H1 (cell line): ENCODE data around the gene INF2. TPM values are rescaled to one million over a fixed set of nuclear protein-coding genes. Genes with fewer than 3 reads are reported as not detected.

Source experiments
- CBX8 ChIP-seq: fragments of 300-800, 300-1000 bp; sonication (generic); IDR thresholded peaks from 2 replicates; pipeline ENCODE4 v1.7.1; 2016; ENCODE audit warnings: low read depth, low read length, borderline replicate concordance
- CEBPB ChIP-seq: IDR thresholded peaks from 2 replicates; pipeline ENCODE4 v1.6.1; 2012; ENCODE audit warnings: low read depth, low read length
- CTCF ChIP-seq, 3 experiments: IDR thresholded peaks; 1 replicate in 2 of 3; 2 replicates in 1 of 3; pipeline versions ENCODE4 v1.5.1 to v1.6.1; 2011; ENCODE audit warnings: low read length in 3 of 3, mild to moderate bottlenecking in 3 of 3, inconsistent platforms in 2 of 3, low read depth in 1 of 3, moderate library complexity in 1 of 3; ENCODE audit not compliant: insufficient read depth in 1 of 3; ENCODE audit errors: control extremely low read depth in 1 of 3
- EGR1 ChIP-seq: IDR thresholded peaks from 2 replicates; pipeline ENCODE4 v1.6.1; 2011; ENCODE audit warnings: low read depth, low read length, borderline replicate concordance
- EP300 ChIP-seq, 2 experiments: IDR thresholded peaks; 1 replicate in 1 of 2; 2 replicates in 1 of 2; pipeline ENCODE4 v1.6.1; 2011 to 2012; ENCODE audit warnings: low read depth in 2 of 2, low read length in 2 of 2, mild to moderate bottlenecking in 2 of 2, borderline replicate concordance in 1 of 2, inconsistent platforms in 1 of 2, moderate library complexity in 1 of 2
- EZH2 ChIP-seq: fragments of 200-600 bp; sonication (generic); IDR thresholded peaks from 2 replicates; pipeline ENCODE4 v1.7.1; 2012; ENCODE audit warnings: low read depth, mild to moderate bottlenecking, moderate library complexity, low read length, inconsistent platforms; ENCODE audit not compliant: severe bottlenecking
- GTF2F1 ChIP-seq: IDR thresholded peaks from 2 replicates; pipeline ENCODE4 v1.6.1; 2012; ENCODE audit warnings: low read depth, low read length, improper control_type of control experiment, borderline replicate concordance
- KDM4A ChIP-seq: IDR thresholded peaks from one replicate; pipeline ENCODE4 v1.7.1; 2012; ENCODE audit warnings: low read depth, mild to moderate bottlenecking, moderate library complexity, low read length, inconsistent platforms; ENCODE audit not compliant: severe bottlenecking
- MAX ChIP-seq: IDR thresholded peaks from 2 replicates; pipeline ENCODE4 v1.6.1; 2012; ENCODE audit warnings: inconsistent platforms
- SP1 ChIP-seq: IDR thresholded peaks from 2 replicates; pipeline ENCODE4 v1.6.1; 2011; ENCODE audit warnings: low read depth, low read length
- SRF ChIP-seq: IDR thresholded peaks from 2 replicates; pipeline ENCODE4 v1.6.1; 2011; ENCODE audit warnings: mild to moderate bottlenecking, low read depth, low read length, moderate library complexity
- TCF12 ChIP-seq: IDR thresholded peaks from 2 replicates; pipeline ENCODE4 v1.6.1; 2011; ENCODE audit warnings: low read depth, mild to moderate bottlenecking, low read length
- polyA plus RNA-seq, 7 experiments: library from polyadenylated mRNA; depleted of rRNA in 3 of 7; stranded (reverse) in 5 of 7; unstranded in 2 of 7; fragments of >200 nt in 5 of 7; fragments of 200-250 nt in 2 of 7; gene quantifications; 1 replicate in 5 of 7; 2 replicates in 1 of 7; 4 replicates in 1 of 7; pipeline versions ENCODE4 v1.2.1 to v1.2.3, GENCODE V29; 2011 to 2013; ENCODE audit warnings: missing spikeins in 2 of 7, mixed read lengths in 2 of 7
- total RNA-seq: library from RNA; stranded (reverse); fragmentation: NEBNext Ultra II Directional; extraction: Animal tissue kit (Norgen Biotek cat#: 25700); gene quantifications from 2 replicates; pipeline ENCODE4 v1.2.1, GENCODE V29; 2021

The INF2 gene
- total and polyA plus RNA-seq, 2 of the 8 experiments (the other 6 are each of a cell fraction or from before 2014, with no cell fraction given), result 29.1 to 59.5 TPM

- TF ChIP-seq CTCF (IDR thresholded peaks at IDR 0.05; ENCODE audit: control extremely low read depth in 1 of 3, insufficient read depth in 1 of 3, low read depth in 1 of 3, low read length in 3 of 3) (peak in 2 of 3 experiments; percentile 96 to 98; a peak in 3 of 4 replicates), GTF2F1 (no peak), SRF (no peak), EP300 (IDR thresholded peaks at IDR 0.05; ENCODE audit: borderline replicate concordance in 1 of 2, low read depth in 2 of 2, low read length in 2 of 2) (peak in 1 of 2 experiments; percentile 14; a peak in 1 of 3 replicates), KDM4A (no peak), TCF12 (no peak), CBX8 (no peak), EZH2 (no peak), CEBPB (0 out of 2 replicates have a peak, but pooled peaks have one; percentile 18), MAX (peak; percentile 41; the same call in 1 of the 2 replicates), EGR1 (no peak), SP1 (no peak)
Observed at GRCh38 chr14:104708606-104709268, 19.3 kb downstream of the INF2 start (continued).
